Measurements from ENCODE around the gene CCDC194. TPM values are rescaled to one million over a fixed set of nuclear protein-coding genes. Genes with fewer than 3 reads are reported as not detected.

CCDC194 gene
- total RNA-seq, 1 donor from 2014 or later, result 0.56 TPM

DNA sequence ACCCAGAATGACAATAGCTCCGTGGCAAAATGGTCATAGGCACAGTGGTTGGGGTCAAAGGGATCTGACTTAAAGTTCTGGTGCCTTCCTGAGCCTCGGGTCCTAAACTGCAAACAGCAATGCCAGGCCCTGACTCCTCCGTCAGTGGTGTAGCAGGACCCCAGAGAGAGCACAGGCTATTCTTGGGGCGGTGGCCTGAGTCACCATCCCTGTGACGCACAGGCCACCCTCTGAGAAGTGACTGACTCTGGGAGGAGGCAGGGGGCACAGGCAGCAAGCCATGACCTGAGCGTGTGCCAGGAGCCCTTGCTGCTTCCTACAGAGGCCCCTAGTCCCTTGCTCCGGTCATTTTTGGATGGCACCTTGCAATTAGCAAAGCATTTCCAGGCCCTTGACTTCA, 35.6 kb downstream of the CCDC194 start:
- Histone ChIP-seq H3K36me3 (no peaks in the 10 kb centered on the region), H3K4me1 (no peaks in the 10 kb centered on the region), H3K4me3 (no peak overlapping the region), H3K9ac (no peak overlapping the region), H2AFZ (replicated peaks) (no peak overlapping the region), H3K4me2 (no peak overlapping the region), H3K27ac (no peak overlapping the region), H3K27me3 (no peaks in the 10 kb centered on the region), H3F3A (ENCODE audit: low read depth) (no peaks in the 10 kb centered on the region), H4K20me1 (ENCODE audit: low read depth) (no peaks in the 10 kb centered on the region), H3K79me2 (ENCODE audit: low read depth) (no peaks in the 10 kb centered on the region), H3K9me3 (ENCODE audit: low read depth) (no peaks in the 10 kb centered on the region)
- DNase-seq (ENCODE audit: low spot score), result no peak
- Mint-ChIP-seq H3K36me3 (no peaks in the 10 kb centered on the region), H3K9me3 (no peaks in the 10 kb centered on the region), H3K4me1 (peaks cover 4% of the 10 kb centered on the region), H3K27me3 (ENCODE audit: insufficient read depth, low read depth) (peaks cover 4% of the 10 kb centered on the region), H3K27ac (no peak overlapping the region), H3K4me3 (no peak overlapping the region)
- TF ChIP-seq EZH2phosphoT487 (IDR thresholded peaks at IDR 0.05) (no peak), EZH2 (IDR thresholded peaks at IDR 0.05) (no peak)
- TF ChIP-seq, protein P1, sequence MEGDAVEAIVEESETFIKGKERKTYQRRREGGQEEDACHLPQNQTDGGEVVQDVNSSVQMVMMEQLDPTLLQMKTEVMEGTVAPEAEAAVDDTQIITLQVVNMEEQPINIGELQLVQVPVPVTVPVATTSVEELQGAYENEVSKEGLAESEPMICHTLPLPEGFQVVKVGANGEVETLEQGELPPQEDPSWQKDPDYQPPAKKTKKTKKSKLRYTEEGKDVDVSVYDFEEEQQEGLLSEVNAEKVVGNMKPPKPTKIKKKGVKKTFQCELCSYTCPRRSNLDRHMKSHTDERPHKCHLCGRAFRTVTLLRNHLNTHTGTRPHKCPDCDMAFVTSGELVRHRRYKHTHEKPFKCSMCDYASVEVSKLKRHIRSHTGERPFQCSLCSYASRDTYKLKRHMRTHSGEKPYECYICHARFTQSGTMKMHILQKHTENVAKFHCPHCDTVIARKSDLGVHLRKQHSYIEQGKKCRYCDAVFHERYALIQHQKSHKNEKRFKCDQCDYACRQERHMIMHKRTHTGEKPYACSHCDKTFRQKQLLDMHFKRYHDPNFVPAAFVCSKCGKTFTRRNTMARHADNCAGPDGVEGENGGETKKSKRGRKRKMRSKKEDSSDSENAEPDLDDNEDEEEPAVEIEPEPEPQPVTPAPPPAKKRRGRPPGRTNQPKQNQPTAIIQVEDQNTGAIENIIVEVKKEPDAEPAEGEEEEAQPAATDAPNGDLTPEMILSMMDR (IDR thresholded peaks at IDR 0.05), result no peak

DNA sequence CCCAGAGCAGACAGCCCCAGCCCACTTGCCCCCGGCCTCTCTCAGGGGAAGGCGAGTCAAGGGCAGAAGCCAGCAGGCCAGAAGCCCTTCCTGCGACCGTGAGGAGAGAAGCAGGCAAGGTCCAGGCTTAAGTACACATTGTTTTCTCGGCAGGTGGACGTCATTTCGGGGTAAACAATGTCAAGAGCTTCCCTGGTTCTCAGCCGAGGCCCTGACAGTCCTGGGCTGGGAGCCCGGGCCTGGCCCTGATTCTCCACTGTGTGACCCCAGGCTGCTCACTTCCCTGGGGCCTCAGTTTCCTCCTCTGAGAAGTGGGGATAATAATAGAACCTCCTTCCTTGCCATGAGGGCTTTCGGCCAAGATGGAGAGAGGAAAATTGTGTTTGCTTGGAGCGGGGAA, 36.3 kb downstream of the CCDC194 start:
- H3K27ac Mint-ChIP-seq, result no peak overlapping the region
- peaks cover 6% of the 10 kb centered on the region for H3K4me1 Mint-ChIP-seq
- no peak overlapping the region for H3K4me3 Mint-ChIP-seq
- Histone ChIP-seq H2AFZ (replicated peaks) (no peak overlapping the region), H3K36me3 (no peaks in the 10 kb centered on the region), H3K4me1 (no peaks in the 10 kb centered on the region), H3K27ac (no peak overlapping the region), H3K27me3 (no peaks in the 10 kb centered on the region), H3K9me3 (ENCODE audit: low read depth) (no peaks in the 10 kb centered on the region), H3K9ac (no peak overlapping the region), H3K4me2 (no peak overlapping the region), H3K79me2 (ENCODE audit: low read depth) (no peaks in the 10 kb centered on the region), H3F3A (ENCODE audit: low read depth) (no peaks in the 10 kb centered on the region), H4K20me1 (ENCODE audit: low read depth) (no peaks in the 10 kb centered on the region), H3K4me3 (no peak overlapping the region)
- DNase-seq (ENCODE audit: low spot score), result no peak
- peaks cover 8% of the 10 kb centered on the region for H3K27me3 Mint-ChIP-seq (ENCODE audit: insufficient read depth, low read depth)
- no peaks in the 10 kb centered on the region for H3K36me3 Mint-ChIP-seq
- TF ChIP-seq EZH2 (IDR thresholded peaks at IDR 0.05) (no peak), EZH2phosphoT487 (IDR thresholded peaks at IDR 0.05) (no peak)
- TF ChIP-seq, protein P1 (IDR thresholded peaks at IDR 0.05), result no peak
- H3K9me3 Mint-ChIP-seq, result no peaks in the 10 kb centered on the region

DNA sequence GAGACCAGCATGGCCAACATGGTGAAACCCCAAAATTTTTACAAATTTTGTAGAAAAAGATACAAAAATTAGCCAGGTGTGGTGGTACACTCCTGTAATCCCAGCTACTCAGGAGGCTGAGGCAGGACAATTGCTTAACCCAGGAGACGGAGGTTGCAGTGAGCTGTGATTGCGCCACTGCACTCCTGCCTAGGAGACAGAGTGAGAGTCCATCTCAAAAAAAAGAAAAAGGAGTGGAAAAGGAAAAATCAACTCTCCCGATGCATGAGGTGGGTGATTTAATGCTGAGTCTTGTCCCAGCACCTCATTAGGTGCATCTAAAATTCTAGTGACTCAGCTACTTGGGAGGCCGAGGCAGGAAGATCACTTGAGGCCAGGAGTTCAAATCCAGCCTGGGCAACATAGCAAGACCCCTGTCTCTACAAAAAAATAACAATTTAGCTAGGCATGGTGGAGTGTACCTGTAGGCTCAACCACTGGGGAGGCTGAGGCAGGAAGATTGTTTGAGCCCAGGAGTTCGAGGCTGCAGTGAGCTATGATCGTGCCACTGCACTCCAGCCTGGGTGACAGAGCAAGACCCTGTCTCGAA, 36.8 kb downstream of the CCDC194 start:
- no peaks in the 10 kb centered on the region for H3K79me2 ChIP-seq (ENCODE audit: low read depth)
- no peak for DNase-seq (ENCODE audit: low spot score)
- no peak overlapping the region for H2AFZ ChIP-seq (replicated peaks)
- no peak overlapping the region for H3K4me3 ChIP-seq
- H3K9me3 ChIP-seq (ENCODE audit: low read depth), result no peaks in the 10 kb centered on the region
- H4K20me1 ChIP-seq (ENCODE audit: low read depth), result no peaks in the 10 kb centered on the region
- Mint-ChIP-seq H3K4me1 (peaks cover 6% of the 10 kb centered on the region), H3K4me3 (no peak overlapping the region), H3K27ac (no peak overlapping the region), H3K9me3 (no peaks in the 10 kb centered on the region), H3K27me3 (ENCODE audit: insufficient read depth, low read depth) (peaks cover 4% of the 10 kb centered on the region), H3K36me3 (no peaks in the 10 kb centered on the region)
- H3K9ac ChIP-seq, result no peak overlapping the region
- H3K27me3 ChIP-seq, result no peaks in the 10 kb centered on the region
- H3K4me1 ChIP-seq, result no peaks in the 10 kb centered on the region
- no peak for TF ChIP-seq EZH2 (IDR thresholded peaks at IDR 0.05)
- TF ChIP-seq EZH2phosphoT487 (IDR thresholded peaks at IDR 0.05), result no peak
- TF ChIP-seq, protein P1 (IDR thresholded peaks at IDR 0.05), result no peak
- H3K27ac ChIP-seq, result no peak overlapping the region
- H3K4me2 ChIP-seq, result no peak overlapping the region
- H3F3A ChIP-seq (ENCODE audit: low read depth), result no peaks in the 10 kb centered on the region
- no peaks in the 10 kb centered on the region for H3K36me3 ChIP-seq

All from neural progenitor cell (in vitro differentiated cells).